Natural killer cell treated with Interleukin-12 subunit alpha and Interleukin-12 subunit beta and Interleukin-15 and Interleukin-18, amount 100 ng/mL, for 72 hours (primary cell): ENCODE measurements around the gene PCSK6. TPM values are rescaled to one million over a fixed set of nuclear protein-coding genes. Genes with fewer than 3 reads are reported as not detected.
"Not testable (repeated sequence)": the region's sequence is repeated elsewhere in the genome, so short reads cannot be mapped to it uniquely, and the experiment has no call there.

Experiments
- ATAC-seq, 2 donors: fragments of 150-1000 bp; cut with Tn5 transposase in 1 of 2; sonication (Bioruptor Pico), chemical (Tn5 transposase) in 1 of 2; 2 replicates each; pipeline ENCODE4 v1.10.0; 2021
- DNase-seq: peaks from one replicate; pipeline ENCODE4 v3.0.0; 2022; ENCODE audit warnings: low spot score
- H3K27ac Mint-ChIP-seq, 2 donors: 1 replicate in 1 of 2; 2 replicates in 1 of 2; pipeline ENCODE4 v1.8.0; 2022; ENCODE audit warnings: mixed read lengths in 2 of 2, mild to moderate bottlenecking in 1 of 2, moderate library complexity in 1 of 2
- H3K27me3 Mint-ChIP-seq, 2 donors: 1 replicate in 1 of 2; 2 replicates in 1 of 2; pipeline ENCODE4 v1.8.0; 2022; ENCODE audit warnings: mixed read lengths in 2 of 2
- H3K36me3 Mint-ChIP-seq: one replicate; pipeline ENCODE4 v1.8.0; 2022; ENCODE audit warnings: mixed read lengths
- H3K4me1 Mint-ChIP-seq, 2 donors: 1 replicate in 1 of 2; 2 replicates in 1 of 2; pipeline ENCODE4 v1.8.0; 2022; ENCODE audit warnings: low read depth in 2 of 2, mixed read lengths in 2 of 2, mild to moderate bottlenecking in 1 of 2
- H3K4me3 Mint-ChIP-seq: one replicate; pipeline ENCODE4 v1.8.0; 2022; ENCODE audit warnings: mixed read lengths
- H3K9me3 Mint-ChIP-seq: 2 replicates; pipeline ENCODE4 v1.8.0; 2022; ENCODE audit warnings: mixed read lengths
- total RNA-seq, 2 donors: library from RNA; stranded (reverse); gene quantifications; one replicate each; pipeline ENCODE4 v1.2.3, GENCODE V29; 2022

The PCSK6 gene
- total RNA-seq, 2 donors from 2014 or later, result 0.95 TPM; not detected in 1

- peaks cover 12 to 15% of the 10 kb centered on the region in 2 donors for H3K27me3 Mint-ChIP-seq
- DNase-seq (peak; percentile 23), ATAC-seq (no peak)
- no peaks in the 10 kb centered on the region for H3K9me3 Mint-ChIP-seq
- H3K4me3 Mint-ChIP-seq, result no peak overlapping the region
- H3K4me1 Mint-ChIP-seq, result no peaks in the 10 kb centered on the region
- H3K27ac Mint-ChIP-seq, result no peak overlapping the region
- H3K36me3 Mint-ChIP-seq, result no peaks in the 10 kb centered on the region
Observed at GRCh38 chr15:101479342-101479845, 10.1 kb downstream of the PCSK6 start.

GRCh38 chr15:101478701-101479341 is 10.7 kb downstream of the PCSK6 start:
- Mint-ChIP-seq H3K27me3 (peaks cover 12 to 15% of the 10 kb centered on the region in 2 donors), H3K36me3 (no peaks in the 10 kb centered on the region), H3K4me1 (no peaks in the 10 kb centered on the region), H3K27ac (no peak overlapping the region), H3K4me3 (no peak overlapping the region), H3K9me3 (no peaks in the 10 kb centered on the region)
- peak; percentile 44 for DNase-seq
- no peak for ATAC-seq

- Mint-ChIP-seq H3K27ac (no peak overlapping the region), H3K4me1 (no peaks in the 10 kb centered on the region), H3K27me3 (peaks cover 12 to 15% of the 10 kb centered on the region in 2 donors), H3K36me3 (no peaks in the 10 kb centered on the region), H3K4me3 (no peak overlapping the region), H3K9me3 (no peaks in the 10 kb centered on the region)
- ATAC-seq (no peak), DNase-seq (peak; percentile 52)
Observed at GRCh38 chr15:101477851-101478362, 11.6 kb downstream of the PCSK6 start.

- H3K36me3 Mint-ChIP-seq, result no peaks in the 10 kb centered on the region
- no peak for DNase-seq
- H3K27ac Mint-ChIP-seq, result no peak overlapping the region
- no peaks in the 10 kb centered on the region for H3K4me1 Mint-ChIP-seq
- H3K27me3 Mint-ChIP-seq, result peaks cover 12 to 15% of the 10 kb centered on the region in 2 donors
- H3K4me3 Mint-ChIP-seq, result no peak overlapping the region
- ATAC-seq, result no peak
- no peaks in the 10 kb centered on the region for H3K9me3 Mint-ChIP-seq
Observed at GRCh38 chr15:101476756-101477155, 12.8 kb downstream of the PCSK6 start.

- ATAC-seq, result no peak
- H3K9me3 Mint-ChIP-seq, result no peaks in the 10 kb centered on the region
- no peaks in the 10 kb centered on the region for H3K4me1 Mint-ChIP-seq
- H3K27ac Mint-ChIP-seq, result no peak overlapping the region
- no peak overlapping the region for H3K4me3 Mint-ChIP-seq
- peak; percentile 8 for DNase-seq
- peaks cover 15 to 23% of the 10 kb centered on the region in 2 donors for H3K27me3 Mint-ChIP-seq
- no peaks in the 10 kb centered on the region for H3K36me3 Mint-ChIP-seq
Observed at GRCh38 chr15:101474983-101475382, 14.5 kb downstream of the PCSK6 start.

- H3K36me3 Mint-ChIP-seq, result no peaks in the 10 kb centered on the region
- no peak overlapping the region for H3K4me3 Mint-ChIP-seq
- H3K27ac Mint-ChIP-seq, result no peak overlapping the region
- H3K27me3 Mint-ChIP-seq, result peaks cover 17 to 23% of the 10 kb centered on the region in 2 donors
- DNase-seq (peak; percentile 44), ATAC-seq (no peak)
- no peaks in the 10 kb centered on the region for H3K9me3 Mint-ChIP-seq
- no peaks in the 10 kb centered on the region for H3K4me1 Mint-ChIP-seq
Observed at GRCh38 chr15:101474233-101474632, 15.3 kb downstream of the PCSK6 start.

GRCh38 chr15:101472033-101472432 is 17.5 kb downstream of the PCSK6 start:
- no peaks in the 10 kb centered on the region for H3K4me1 Mint-ChIP-seq
- ATAC-seq (no peak), DNase-seq (peak; percentile 47)
- H3K27ac Mint-ChIP-seq, result no peak overlapping the region
- no peaks in the 10 kb centered on the region for H3K36me3 Mint-ChIP-seq
- peaks cover 17 to 23% of the 10 kb centered on the region in 2 donors for H3K27me3 Mint-ChIP-seq
- H3K9me3 Mint-ChIP-seq, result no peaks in the 10 kb centered on the region
- no peak overlapping the region for H3K4me3 Mint-ChIP-seq

- peak; percentile 44 for DNase-seq
- Mint-ChIP-seq H3K9me3 (no peaks in the 10 kb centered on the region), H3K36me3 (no peaks in the 10 kb centered on the region), H3K27ac (no peak overlapping the region), H3K4me1 (no peaks in the 10 kb centered on the region), H3K27me3 (peaks cover 18 to 34% of the 10 kb centered on the region in 2 donors), H3K4me3 (no peak overlapping the region)
- no peak for ATAC-seq
Observed at GRCh38 chr15:101470548-101471239, 18.8 kb downstream of the PCSK6 start.

GRCh38 chr15:101469520-101470288 is 19.8 kb downstream of the PCSK6 start:
- no peak overlapping the region for H3K27ac Mint-ChIP-seq
- H3K27me3 Mint-ChIP-seq, result peaks cover 18 to 28% of the 10 kb centered on the region in 2 donors
- no peak for DNase-seq
- no peak overlapping the region for H3K4me3 Mint-ChIP-seq
- no peaks in the 10 kb centered on the region for H3K36me3 Mint-ChIP-seq
- no peaks in the 10 kb centered on the region for H3K9me3 Mint-ChIP-seq
- no peaks in the 10 kb centered on the region for H3K4me1 Mint-ChIP-seq
- ATAC-seq, result no peak

GRCh38 chr15:101466188-101466587 is 23.3 kb downstream of the PCSK6 start:
- Mint-ChIP-seq H3K4me3 (no peak overlapping the region), H3K27me3 (peaks cover 28 to 37% of the 10 kb centered on the region in 2 donors), H3K36me3 (no peaks in the 10 kb centered on the region), H3K9me3 (no peaks in the 10 kb centered on the region), H3K4me1 (no peaks in the 10 kb centered on the region), H3K27ac (no peak overlapping the region)
- ATAC-seq (no peak), DNase-seq (no peak)

GRCh38 chr15:101464999-101465669 is 24.4 kb downstream of the PCSK6 start:
- no peak for DNase-seq
- Mint-ChIP-seq H3K27me3 (peaks cover 31 to 41% of the 10 kb centered on the region in 2 donors), H3K27ac (no peak overlapping the region), H3K36me3 (no peaks in the 10 kb centered on the region), H3K4me1 (no peaks in the 10 kb centered on the region), H3K9me3 (no peaks in the 10 kb centered on the region), H3K4me3 (no peak overlapping the region)
- ATAC-seq, result no peak

- no peak overlapping the region for H3K4me3 Mint-ChIP-seq
- H3K9me3 Mint-ChIP-seq, result no peaks in the 10 kb centered on the region
- H3K4me1 Mint-ChIP-seq, result no peaks in the 10 kb centered on the region
- no peaks in the 10 kb centered on the region for H3K36me3 Mint-ChIP-seq
- H3K27me3 Mint-ChIP-seq, result peaks cover 30 to 46% of the 10 kb centered on the region in 2 donors
- H3K27ac Mint-ChIP-seq, result no peak overlapping the region
- ATAC-seq, result no peak
- no peak for DNase-seq
Observed at GRCh38 chr15:101464256-101464998, 25.1 kb downstream of the PCSK6 start.

- H3K27ac Mint-ChIP-seq, DNase-seq, H3K4me1 Mint-ChIP-seq, H3K9me3 Mint-ChIP-seq, H3K36me3 Mint-ChIP-seq, H3K4me3 Mint-ChIP-seq, ATAC-seq: not testable (repeated sequence)
- peaks cover 30 to 49% of the 10 kb centered on the region in 2 donors for H3K27me3 Mint-ChIP-seq
Observed at GRCh38 chr15:101463696-101464095, 25.8 kb downstream of the PCSK6 start.
